ENCODE data around the gene FLACC1.

Gene FLACC1

GRCh38 chr2:201275069-201275468 lies 82.1 kb downstream of the FLACC1 start:
- DNase-seq, result peak; percentile 49

GRCh38 chr2:201273330-201273983 lies 83.7 kb downstream of the FLACC1 start:
- no peak for DNase-seq

- DNase-seq, result no peak
Observed at GRCh38 chr2:201271917-201272316, 85.2 kb downstream of the FLACC1 start.

- DNase-seq, result no peak
Observed at GRCh38 chr2:201270293-201271001, 86.7 kb downstream of the FLACC1 start.

- no peak for DNase-seq
Observed at GRCh38 chr2:201269764-201270163, 87.4 kb downstream of the FLACC1 start.

GRCh38 chr2:201267278-201268030 lies 89.7 kb downstream of the FLACC1 start:
- no peak for DNase-seq

GRCh38 chr2:201266629-201267028 lies 90.5 kb downstream of the FLACC1 start:
- DNase-seq, result no peak

- no peak for DNase-seq
Observed at GRCh38 chr2:201264472-201265173, 92.5 kb downstream of the FLACC1 start.

GRCh38 chr2:201263779-201264178 lies 93.4 kb downstream of the FLACC1 start:
- DNase-seq, result no peak

- DNase-seq, result no peak
Observed at GRCh38 chr2:201262718-201263117, 94.4 kb downstream of the FLACC1 start.

- DNase-seq, result no peak
Observed at GRCh38 chr2:201261906-201262305, 95.2 kb downstream of the FLACC1 start.

- no peak for DNase-seq
Observed at GRCh38 chr2:201261471-201261870, 95.7 kb downstream of the FLACC1 start.

- DNase-seq, result no peak
Observed at GRCh38 chr2:201260302-201260800, 96.8 kb downstream of the FLACC1 start, which contains the start of gene CASP8. Gene CASP8 (plus strand): TSS chr2:201260536. CDS start chr2:201266487, 5,951 bp downstream.

GRCh38 chr2:201258666-201259615 lies 98.2 kb downstream of the FLACC1 start:
- no peak for DNase-seq

GRCh38 chr2:201257956-201258665 lies 99.0 kb downstream of the FLACC1 start:
- peak; percentile 83 for DNase-seq

- peak; percentile 49 for DNase-seq
Observed at GRCh38 chr2:201257381-201257955, 99.7 kb downstream of the FLACC1 start.

- no peak for DNase-seq
Observed at GRCh38 chr2:201256082-201256481, 101.1 kb downstream of the FLACC1 start.

GRCh38 chr2:201255408-201256033 lies 101.6 kb downstream of the FLACC1 start:
- DNase-seq, result no peak

- peak; percentile 58 for DNase-seq
Observed at GRCh38 chr2:201254081-201254730, 102.9 kb downstream of the FLACC1 start.

- DNase-seq, result no peak
Observed at GRCh38 chr2:201250741-201251140, 106.4 kb downstream of the FLACC1 start.

Measured in right hindlimb (tissue), 1 donor.